MM.1S (cell line): ENCODE measurements around the gene ITPA.

ENCODE experiments used
- DNase-seq: peaks from one replicate; pipeline ENCODE4 v3.0.0-alpha.2; 2015
- H2AFZ ChIP-seq: fragments of 300-600 bp; sonication (generic); 2 replicates; pipeline ENCODE4 v1.6.0; 2016; ENCODE audit warnings: antibody characterized with exemption, low read length
- H3F3A ChIP-seq: fragments of 300-600 bp; sonication (generic); 2 replicates; pipeline ENCODE4 v1.6.1; 2016; ENCODE audit warnings: mild to moderate bottlenecking, antibody characterized with exemption, low read length, moderate library complexity, mixed read lengths; ENCODE audit not compliant: insufficient read depth
- H3K27ac ChIP-seq: fragments of 300-600 bp; sonication (generic); 2 replicates; pipeline ENCODE4 v1.5.1; 2016; ENCODE audit warnings: mild to moderate bottlenecking, low read length
- H3K27me3 ChIP-seq: fragments of 300-600 bp; sonication (generic); replicated peaks from 2 replicates; pipeline ENCODE4 v1.6.0; 2016; ENCODE audit warnings: low read length; ENCODE audit not compliant: insufficient read depth
- H3K36me3 ChIP-seq: fragments of 300-600 bp; sonication (generic); replicated peaks from 2 replicates; pipeline ENCODE4 v1.6.1; 2016; ENCODE audit warnings: mild to moderate bottlenecking, low read length, mixed read lengths; ENCODE audit not compliant: insufficient read depth
- H3K4me1 ChIP-seq: fragments of 300-600 bp; sonication (generic); 2 replicates; pipeline ENCODE4 v1.6.1; 2016; ENCODE audit warnings: low read length, mixed read lengths
- H3K4me2 ChIP-seq: fragments of 300-600 bp; sonication (generic); 2 replicates; pipeline ENCODE4 v1.6.0; 2016; ENCODE audit warnings: low read depth, low read length
- H3K4me3 ChIP-seq: fragments of 300-600 bp; sonication (generic); 2 replicates; pipeline ENCODE4 v1.5.1; 2016; ENCODE audit warnings: low read length, mixed read lengths
- H3K79me2 ChIP-seq: fragments of 300-600 bp; sonication (generic); 2 replicates; pipeline ENCODE4 v1.6.1; 2016; ENCODE audit warnings: mixed run types, low read length, mixed read lengths
- H3K9ac ChIP-seq: fragments of 300-600 bp; sonication (generic); 2 replicates; pipeline ENCODE4 v1.6.1; 2016; ENCODE audit warnings: low read length, mixed read lengths
- H3K9me2 ChIP-seq: fragments of 300-600 bp; sonication (generic); replicated peaks from 2 replicates; pipeline ENCODE4 v1.6.1; 2016; ENCODE audit warnings: mild to moderate bottlenecking, low read length, mixed read lengths; ENCODE audit not compliant: insufficient read depth
- H3K9me3 ChIP-seq: fragments of 300-600 bp; sonication (generic); replicated peaks from 2 replicates; pipeline ENCODE4 v1.6.1; 2016; ENCODE audit warnings: mild to moderate bottlenecking, low read length, mixed read lengths; ENCODE audit not compliant: insufficient read depth
- H4K20me1 ChIP-seq: fragments of 300-600 bp; sonication (generic); 2 replicates; pipeline ENCODE4 v1.6.1; 2016; ENCODE audit warnings: mild to moderate bottlenecking, low read length, moderate library complexity, mixed read lengths; ENCODE audit not compliant: insufficient read depth
- EZH2 ChIP-seq: fragments of 300-600 bp; sonication (generic); optimal IDR thresholded peaks from 2 replicates; pipeline ENCODE3; 2017; ENCODE audit warnings: low read depth, mild to moderate bottlenecking, antibody characterized with exemption, low read length, mixed read lengths
- EZH2phosphoT487 ChIP-seq: fragments of 300-600 bp; sonication (generic); IDR thresholded peaks from 2 replicates; pipeline ENCODE4 v1.6.1; 2018; ENCODE audit warnings: antibody characterized with exemption, low read length
- TF ChIP-seq, protein P1 (sequence below): fragments of 300-600 bp; sonication (generic); IDR thresholded peaks from 2 replicates; pipeline ENCODE4 v1.5.1; 2016; ENCODE audit warnings: antibody characterized with exemption, low read length, mixed read lengths

The ITPA gene

DNA sequence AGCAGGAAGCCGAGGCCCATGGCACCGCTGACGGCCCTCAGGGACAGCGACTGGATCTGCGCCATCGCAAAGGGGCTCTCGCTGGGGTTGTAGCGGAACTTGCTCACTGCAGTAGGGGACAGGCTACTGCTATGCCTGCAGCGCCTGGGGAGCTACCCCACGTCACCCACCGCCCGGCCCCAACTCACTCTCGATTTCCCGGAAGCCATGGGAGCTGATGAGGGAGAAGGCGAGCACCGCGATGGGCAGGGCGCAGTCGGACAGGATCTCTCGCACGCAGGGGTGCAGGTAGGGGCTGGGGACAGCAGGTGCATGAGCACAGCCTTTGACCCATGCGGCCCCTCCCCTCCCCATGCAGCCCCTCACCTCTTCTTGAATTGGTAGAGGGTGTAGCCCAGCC is 19.9 kb downstream of the ITPA start:
- H3F3A ChIP-seq: no peaks in the 10 kb centered on the region
- DNase-seq: no peak
- H3K4me3 ChIP-seq: no peak overlapping the region
- no peak overlapping the region for H3K27ac ChIP-seq
- no peaks in the 10 kb centered on the region for H3K36me3 ChIP-seq
- no peaks in the 10 kb centered on the region for H3K9me2 ChIP-seq
- TF ChIP-seq, protein P1, sequence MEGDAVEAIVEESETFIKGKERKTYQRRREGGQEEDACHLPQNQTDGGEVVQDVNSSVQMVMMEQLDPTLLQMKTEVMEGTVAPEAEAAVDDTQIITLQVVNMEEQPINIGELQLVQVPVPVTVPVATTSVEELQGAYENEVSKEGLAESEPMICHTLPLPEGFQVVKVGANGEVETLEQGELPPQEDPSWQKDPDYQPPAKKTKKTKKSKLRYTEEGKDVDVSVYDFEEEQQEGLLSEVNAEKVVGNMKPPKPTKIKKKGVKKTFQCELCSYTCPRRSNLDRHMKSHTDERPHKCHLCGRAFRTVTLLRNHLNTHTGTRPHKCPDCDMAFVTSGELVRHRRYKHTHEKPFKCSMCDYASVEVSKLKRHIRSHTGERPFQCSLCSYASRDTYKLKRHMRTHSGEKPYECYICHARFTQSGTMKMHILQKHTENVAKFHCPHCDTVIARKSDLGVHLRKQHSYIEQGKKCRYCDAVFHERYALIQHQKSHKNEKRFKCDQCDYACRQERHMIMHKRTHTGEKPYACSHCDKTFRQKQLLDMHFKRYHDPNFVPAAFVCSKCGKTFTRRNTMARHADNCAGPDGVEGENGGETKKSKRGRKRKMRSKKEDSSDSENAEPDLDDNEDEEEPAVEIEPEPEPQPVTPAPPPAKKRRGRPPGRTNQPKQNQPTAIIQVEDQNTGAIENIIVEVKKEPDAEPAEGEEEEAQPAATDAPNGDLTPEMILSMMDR: no peak
- TF ChIP-seq EZH2: no peak
- TF ChIP-seq EZH2phosphoT487: no peak
- no peaks in the 10 kb centered on the region for H3K27me3 ChIP-seq
- no peak overlapping the region for H3K9ac ChIP-seq
- H3K4me1 ChIP-seq: no peaks in the 10 kb centered on the region
- no peaks in the 10 kb centered on the region for H3K79me2 ChIP-seq
- H3K4me2 ChIP-seq: no peak overlapping the region
- no peak overlapping the region for H2AFZ ChIP-seq
- H3K9me3 ChIP-seq: no peaks in the 10 kb centered on the region
- no peaks in the 10 kb centered on the region for H4K20me1 ChIP-seq

DNA sequence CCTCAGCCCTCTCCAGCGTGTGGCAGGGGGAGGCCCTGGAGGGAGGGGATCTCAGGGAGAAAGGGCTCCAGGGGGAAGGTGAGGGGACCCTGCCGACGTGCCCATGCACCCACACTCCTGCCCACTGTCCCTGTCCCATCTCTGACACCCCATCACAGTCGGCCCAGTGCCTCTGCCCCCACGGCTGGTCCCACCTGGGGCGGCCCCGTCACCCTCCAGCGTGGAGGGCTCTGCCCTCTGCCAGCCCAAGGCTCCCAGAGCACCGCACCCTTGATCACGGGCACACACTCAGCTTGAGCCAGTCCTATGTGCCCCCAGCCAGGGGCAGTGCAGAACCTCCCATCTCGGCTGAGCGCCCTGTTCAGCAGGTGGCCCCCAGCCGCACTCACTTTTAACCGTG is 20.5 kb downstream of the ITPA start:
- no peak for DNase-seq
- TF ChIP-seq, protein P1: no peak
- TF ChIP-seq EZH2 (no peak), EZH2phosphoT487 (no peak)
- Histone ChIP-seq H3K36me3 (no peaks in the 10 kb centered on the region), H4K20me1 (no peaks in the 10 kb centered on the region), H3K27me3 (no peaks in the 10 kb centered on the region), H3K9me3 (no peaks in the 10 kb centered on the region), H3K9me2 (no peaks in the 10 kb centered on the region), H3K79me2 (no peaks in the 10 kb centered on the region), H3K4me2 (no peak overlapping the region), H2AFZ (no peak overlapping the region), H3K4me1 (no peaks in the 10 kb centered on the region), H3F3A (no peaks in the 10 kb centered on the region), H3K9ac (no peak overlapping the region), H3K4me3 (no peak overlapping the region), H3K27ac (no peak overlapping the region)

DNA sequence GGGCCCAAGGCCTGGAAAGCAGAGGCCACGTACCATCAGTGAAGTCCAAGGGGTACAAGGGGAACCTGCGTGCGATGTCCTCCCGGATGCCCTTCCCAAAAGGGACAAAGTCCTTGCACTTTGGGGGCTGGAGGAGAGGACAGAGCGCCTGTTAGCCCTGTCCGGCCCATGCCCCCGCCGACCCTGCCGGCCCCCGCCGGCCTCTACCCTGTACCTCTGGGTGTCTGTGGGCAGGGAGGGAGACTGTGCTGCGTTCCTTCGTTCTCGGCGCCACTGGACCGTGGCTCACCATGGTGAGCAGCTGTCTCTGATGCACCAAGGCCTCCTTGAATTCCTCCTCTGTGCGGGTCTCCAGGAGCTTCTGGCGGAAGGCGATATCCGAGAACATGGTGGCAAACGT is 21.8 kb downstream of the ITPA start:
- no peak for DNase-seq
- Histone ChIP-seq H3K36me3 (no peaks in the 10 kb centered on the region), H2AFZ (no peak overlapping the region)

More for the DNA sequence above, 21.8 kb downstream of the ITPA start:
- Histone ChIP-seq H3K4me1 (no peaks in the 10 kb centered on the region), H3K9me3 (no peaks in the 10 kb centered on the region), H3K27ac (no peak overlapping the region), H3F3A (no peaks in the 10 kb centered on the region), H3K4me3 (no peak overlapping the region), H3K27me3 (no peaks in the 10 kb centered on the region), H3K9ac (no peak overlapping the region), H4K20me1 (no peaks in the 10 kb centered on the region), H3K79me2 (no peaks in the 10 kb centered on the region), H3K4me2 (no peak overlapping the region), H3K9me2 (no peaks in the 10 kb centered on the region)
- TF ChIP-seq EZH2: no peak
- no peak for TF ChIP-seq EZH2phosphoT487
- TF ChIP-seq, protein P1: no peak
